Measurements from ENCODE around the gene BEX1. TPM values are rescaled to one million over a fixed set of nuclear protein-coding genes. Genes with fewer than 3 reads are reported as not detected.
"Not testable (repeated sequence)": the region's sequence is repeated elsewhere in the genome, so short reads cannot be mapped to it uniquely, and the experiment has no call there.

Gene BEX1
- total RNA-seq, 2 experiments from 2014 or later, result not detected

DNA sequence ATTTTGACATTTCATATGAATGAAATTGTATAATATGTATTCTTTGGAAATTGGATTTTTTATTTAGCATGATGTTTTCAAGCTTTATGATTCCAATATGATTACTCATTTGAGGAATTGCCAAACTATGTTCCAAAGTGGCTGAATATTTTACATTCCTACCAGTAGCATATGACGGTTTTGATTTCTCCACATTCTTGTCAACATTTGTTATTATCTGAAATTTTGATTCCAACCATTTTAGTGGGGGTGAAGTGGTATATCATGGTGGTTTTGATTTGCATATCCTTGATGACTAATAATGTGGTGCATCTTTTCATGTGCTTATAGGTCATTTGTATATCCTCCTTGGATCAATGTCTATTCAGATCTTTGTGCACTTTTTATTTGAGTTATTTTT, 2.6 kb upstream of the BEX1 start:
- ChIA-PET CTCF (no interaction called here), POLR2A (no interaction called here)
- Mint-ChIP-seq H3K36me3 (ENCODE audit: low read depth) (no peaks in the 10 kb centered on the region), H3K4me1 (ENCODE audit: low read depth) (no peaks in the 10 kb centered on the region), H3K4me3 (no peak overlapping the region), H3K27ac (no peak overlapping the region), H3K9me3 (ENCODE audit: insufficient read depth) (no peaks in the 10 kb centered on the region), H3K27me3 (ENCODE audit: low read depth) (peaks cover 2% of the 10 kb centered on the region)
- no peak for DNase-seq
- no peak for ATAC-seq

DNA sequence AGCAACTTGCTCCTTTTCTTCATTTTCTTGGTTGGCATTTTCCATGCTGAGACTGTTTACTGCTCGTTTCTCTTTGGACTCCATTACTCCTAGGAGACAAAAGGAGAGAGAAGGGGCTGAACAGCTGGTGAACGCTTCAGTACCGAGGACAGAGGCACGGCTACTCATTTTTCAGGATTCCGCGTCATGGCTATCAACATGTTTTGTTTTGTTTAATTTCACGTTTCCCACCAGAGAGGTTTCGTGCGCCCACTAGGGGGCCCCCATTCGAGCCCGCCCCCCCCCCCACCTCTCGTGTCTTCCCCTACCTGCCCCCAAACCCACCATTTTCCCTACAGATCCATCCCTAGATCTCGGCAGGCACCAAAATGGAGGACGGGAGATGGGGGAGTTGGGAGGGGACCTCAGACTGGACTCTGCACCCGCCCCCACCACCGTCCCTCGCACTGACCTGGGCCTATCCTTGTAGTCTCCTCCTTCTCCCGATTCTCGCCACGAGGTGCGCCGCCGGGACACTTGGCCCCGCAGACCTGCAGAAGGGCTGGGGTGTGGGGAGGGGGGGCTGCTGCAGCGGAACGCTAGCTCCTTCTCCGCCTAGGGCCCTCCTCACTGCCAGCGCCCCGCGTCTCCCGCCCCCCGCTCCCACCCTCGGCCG, 653 bp downstream of the BEX1 start:
- no peak for ATAC-seq
- Mint-ChIP-seq H3K36me3 (ENCODE audit: low read depth) (no peaks in the 10 kb centered on the region), H3K4me3 (no peak overlapping the region), H3K27me3 (ENCODE audit: low read depth) (peaks cover 2% of the 10 kb centered on the region), H3K9me3 (ENCODE audit: insufficient read depth) (no peaks in the 10 kb centered on the region), H3K27ac (no peak overlapping the region), H3K4me1 (ENCODE audit: low read depth) (no peaks in the 10 kb centered on the region)
- peak; percentile 20 for DNase-seq
- ChIA-PET CTCF (no interaction called here), POLR2A (no interaction called here)

DNA sequence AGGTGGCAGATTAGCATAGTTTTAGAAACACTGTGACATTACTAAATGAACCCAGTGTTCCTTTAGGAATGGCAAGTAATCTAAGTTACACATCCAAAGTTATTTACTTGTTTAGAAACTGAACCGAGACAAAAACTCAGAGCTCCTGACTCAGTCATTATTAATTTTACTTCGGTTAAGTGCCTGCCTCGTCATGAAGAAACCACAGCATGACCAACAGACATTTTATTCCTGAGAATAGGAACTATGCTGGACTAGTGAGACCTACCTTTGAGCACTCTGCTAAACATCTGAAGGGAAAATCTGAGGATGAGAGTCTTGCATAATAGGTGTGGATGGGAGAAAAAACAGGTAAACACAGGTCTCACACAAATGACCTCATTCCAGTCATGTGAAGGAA, 2.5 kb downstream of the BEX1 start:
- H3K9me3 Mint-ChIP-seq (ENCODE audit: insufficient read depth), result no peaks in the 10 kb centered on the region
- H3K36me3 Mint-ChIP-seq (ENCODE audit: low read depth), result no peaks in the 10 kb centered on the region
- ATAC-seq (no peak), DNase-seq (no peak)
- ChIA-PET CTCF (no interaction called here), POLR2A (no interaction called here)
- peaks cover 8% of the 10 kb centered on the region for H3K27me3 Mint-ChIP-seq (ENCODE audit: low read depth)
- no peak overlapping the region for H3K4me3 Mint-ChIP-seq
- H3K4me1 Mint-ChIP-seq (ENCODE audit: low read depth), result no peaks in the 10 kb centered on the region
- H3K27ac Mint-ChIP-seq, result no peak overlapping the region

DNA sequence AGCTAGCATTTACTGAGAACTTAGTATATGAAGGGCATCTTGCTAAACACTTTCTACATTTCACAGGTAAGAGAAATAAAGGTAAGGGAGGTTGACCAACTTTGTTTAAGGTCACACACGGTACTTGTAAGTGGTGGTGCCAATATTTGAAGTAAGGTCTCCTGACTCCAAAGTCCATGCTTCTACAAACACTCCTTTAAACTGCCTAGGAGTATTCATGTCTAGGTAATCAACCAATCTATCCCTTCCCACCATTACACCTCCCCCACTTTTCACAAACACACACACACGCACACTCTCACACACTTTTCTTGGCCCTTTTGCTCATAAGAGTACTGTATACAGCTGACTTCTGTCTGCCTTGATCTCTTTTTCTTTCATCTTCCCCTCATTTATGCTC, 7.1 kb downstream of the BEX1 start:
- ChIA-PET POLR2A (no interaction called here), CTCF (no interaction called here)
- ATAC-seq (no peak), DNase-seq (no peak)
- peaks cover 6% of the 10 kb centered on the region for H3K27me3 Mint-ChIP-seq (ENCODE audit: low read depth)
- no peak overlapping the region for H3K4me3 Mint-ChIP-seq
- H3K9me3 Mint-ChIP-seq (ENCODE audit: insufficient read depth), result no peaks in the 10 kb centered on the region
- H3K4me1 Mint-ChIP-seq (ENCODE audit: low read depth), result no peaks in the 10 kb centered on the region
- H3K27ac Mint-ChIP-seq, result no peak overlapping the region
- H3K36me3 Mint-ChIP-seq (ENCODE audit: low read depth), result no peaks in the 10 kb centered on the region

DNA sequence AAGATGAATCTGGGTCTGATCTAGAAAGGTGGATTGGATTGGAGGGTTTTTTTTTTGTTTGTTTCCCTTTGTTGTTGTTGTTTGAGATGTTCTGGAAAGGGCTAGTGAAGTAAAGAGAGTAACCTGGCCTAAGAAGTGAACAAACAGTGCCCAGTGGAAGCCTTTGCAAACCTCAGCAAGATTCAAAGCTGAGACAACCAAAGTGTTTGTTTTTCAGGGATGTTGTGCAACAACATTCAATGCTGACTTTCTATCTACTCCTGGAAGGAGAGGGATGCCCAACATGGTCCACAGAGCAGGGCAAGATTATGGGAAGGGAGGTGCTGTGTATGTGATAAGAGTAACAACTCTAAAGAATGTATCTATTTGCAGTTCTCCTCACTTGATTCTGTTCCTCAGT, 11.3 kb downstream of the BEX1 start:
- ATAC-seq (no peak), DNase-seq (no peak)
- Mint-ChIP-seq H3K36me3 (ENCODE audit: low read depth) (no peaks in the 10 kb centered on the region), H3K9me3 (ENCODE audit: insufficient read depth) (no peaks in the 10 kb centered on the region), H3K27ac (no peak overlapping the region), H3K4me3 (no peak overlapping the region), H3K27me3 (ENCODE audit: low read depth) (peaks cover 7% of the 10 kb centered on the region), H3K4me1 (ENCODE audit: low read depth) (no peaks in the 10 kb centered on the region)
- ChIA-PET CTCF (no interaction called here), POLR2A (no interaction called here)

DNA sequence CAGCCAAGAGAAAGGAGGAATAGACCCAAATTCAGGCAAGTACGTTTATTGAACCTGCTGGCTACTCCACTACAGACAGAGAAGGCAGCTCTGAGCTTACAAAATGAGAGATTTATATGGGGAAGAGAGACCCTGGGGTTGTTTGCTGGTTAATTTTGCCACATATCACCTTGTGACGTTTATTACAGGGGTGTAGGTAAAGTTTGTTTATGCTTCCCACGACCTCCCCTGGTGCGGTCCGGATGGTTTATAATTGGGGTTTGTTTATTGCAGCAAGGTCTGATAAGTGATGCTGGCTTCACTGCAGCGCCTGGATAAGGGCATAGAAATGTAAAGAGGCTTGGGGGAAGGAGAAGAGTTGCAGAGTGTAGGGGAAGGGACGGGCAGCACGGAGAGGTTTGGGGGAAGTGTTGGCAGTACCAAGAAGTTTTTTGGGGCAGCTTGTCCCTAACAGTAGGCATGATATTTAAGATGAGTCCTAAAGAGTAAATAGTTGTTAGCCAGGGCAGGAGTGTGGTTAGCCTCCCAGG, 12.6 kb downstream of the BEX1 start:
- DNase-seq (no peak), ATAC-seq (no peak)
- POLR2A ChIA-PET, result no interaction called here
- H3K4me1 Mint-ChIP-seq (ENCODE audit: low read depth), result no peaks in the 10 kb centered on the region
- peaks cover 3% of the 10 kb centered on the region for H3K27me3 Mint-ChIP-seq (ENCODE audit: low read depth)
- no peak overlapping the region for H3K4me3 Mint-ChIP-seq
- no peaks in the 10 kb centered on the region for H3K36me3 Mint-ChIP-seq (ENCODE audit: low read depth)
- H3K27ac Mint-ChIP-seq, result no peak overlapping the region
- H3K9me3 Mint-ChIP-seq (ENCODE audit: insufficient read depth), result no peaks in the 10 kb centered on the region
- CTCF ChIA-PET, result no interaction called here

DNA sequence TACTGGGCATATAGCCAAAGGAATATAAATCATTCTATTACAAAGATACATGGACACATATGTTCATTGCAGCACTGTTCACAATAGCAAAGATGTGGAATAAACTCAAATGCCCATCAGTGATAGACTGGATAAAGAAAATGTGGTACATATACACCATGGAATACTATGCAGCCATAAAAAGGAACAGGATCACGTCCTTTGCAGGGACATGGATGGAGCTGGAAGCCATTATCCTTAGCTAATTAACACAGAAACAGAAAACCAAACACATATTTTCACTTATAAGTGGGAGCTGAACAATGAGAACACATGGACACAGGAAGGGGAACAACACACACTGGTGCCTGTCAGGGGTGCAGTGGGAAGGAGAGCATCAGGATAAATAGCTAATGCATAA, 30.6 kb downstream of the BEX1 start:
- DNase-seq; H3K27me3 Mint-ChIP-seq (ENCODE audit: low read depth); POLR2A ChIA-PET; H3K27ac Mint-ChIP-seq; H3K9me3 Mint-ChIP-seq (ENCODE audit: insufficient read depth); ATAC-seq; CTCF ChIA-PET; H3K4me3 Mint-ChIP-seq; H3K4me1 Mint-ChIP-seq (ENCODE audit: low read depth); H3K36me3 Mint-ChIP-seq (ENCODE audit: low read depth): not testable (repeated sequence)

DNA sequence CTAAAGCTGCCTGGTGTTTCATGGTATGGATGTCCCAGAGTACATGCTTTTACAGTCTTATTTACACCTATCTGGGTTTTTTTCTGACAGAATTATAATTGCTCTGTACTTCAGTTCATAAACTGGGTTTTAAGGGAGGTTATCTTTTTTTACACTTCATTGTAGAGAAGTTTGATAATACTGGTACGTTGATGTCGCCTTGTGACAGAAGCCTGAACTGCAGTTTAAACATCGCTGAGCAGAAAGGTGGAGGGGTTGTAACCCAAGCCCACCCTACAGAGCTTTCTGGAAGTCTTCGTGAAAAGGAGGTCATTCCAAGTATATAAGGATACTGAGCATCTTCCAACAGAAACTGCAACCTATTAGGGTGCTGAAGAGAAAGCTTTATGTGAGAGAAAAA, 46.4 kb downstream of the BEX1 start:
- POLR2A ChIA-PET, result no interaction called here
- CTCF ChIA-PET, result no interaction called here
- no peak for DNase-seq
- no peak overlapping the region for H3K27ac Mint-ChIP-seq
- H3K27me3 Mint-ChIP-seq (ENCODE audit: low read depth), result no peaks in the 10 kb centered on the region
- no peak overlapping the region for H3K4me3 Mint-ChIP-seq
- H3K4me1 Mint-ChIP-seq (ENCODE audit: low read depth), result no peaks in the 10 kb centered on the region
- no peak for ATAC-seq
- H3K9me3 Mint-ChIP-seq (ENCODE audit: insufficient read depth), result no peaks in the 10 kb centered on the region
- H3K36me3 Mint-ChIP-seq (ENCODE audit: low read depth), result no peaks in the 10 kb centered on the region

DNA sequence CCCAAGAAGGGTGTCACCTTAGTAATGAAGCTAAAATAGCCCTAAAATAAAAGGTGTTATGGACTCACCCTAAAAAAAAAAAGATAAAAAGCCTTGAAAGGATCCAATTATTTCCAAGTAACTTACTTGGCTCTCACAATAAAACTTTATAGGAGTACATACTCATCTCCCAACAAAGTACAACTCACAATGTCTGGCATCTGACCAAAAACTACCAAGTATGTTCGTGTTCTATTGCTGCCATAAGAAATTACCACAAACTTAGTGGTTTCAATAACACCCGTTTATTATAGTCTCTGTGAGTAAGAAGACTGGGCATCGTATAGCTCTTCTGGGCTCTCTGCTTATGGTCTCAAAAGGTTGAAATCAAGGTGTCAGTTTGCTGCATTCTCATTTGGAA, 51.0 kb downstream of the BEX1 start:
- Mint-ChIP-seq H3K9me3 (ENCODE audit: insufficient read depth) (no peaks in the 10 kb centered on the region), H3K4me3 (no peak overlapping the region), H3K4me1 (ENCODE audit: low read depth) (no peaks in the 10 kb centered on the region), H3K27me3 (ENCODE audit: low read depth) (no peaks in the 10 kb centered on the region), H3K36me3 (ENCODE audit: low read depth) (no peaks in the 10 kb centered on the region), H3K27ac (no peak overlapping the region)
- CTCF ChIA-PET, result no interaction called here
- DNase-seq (no peak), ATAC-seq (no peak)
- POLR2A ChIA-PET, result no interaction called here

Other genes starting within 250 kb of the BEX1 start
- under 1 TPM; 0.37 TPM for gene RAB40AL, start 126.9 kb downstream of the BEX1 start, total RNA-seq
- gene NXF3, start 29.0 kb upstream of the BEX1 start, total RNA-seq, result not detected
- gene BEX4, start 150.9 kb upstream of the BEX1 start, total RNA-seq, result 1 to 10 TPM; 8.9 to 9.0 TPM
- 10 to 100 TPM; 32.4 to 35.4 TPM for gene TCEAL8, start 191.0 kb upstream of the BEX1 start, total RNA-seq
- not detected for gene TCEAL5, start 212.6 kb upstream of the BEX1 start, total RNA-seq
- gene BEX2, start 246.8 kb upstream of the BEX1 start, total RNA-seq, result 1 to 10 TPM; 4.9 to 5.3 TPM

Measured in activated CD8-positive, alpha-beta T cell treated with anti-CD3 and anti-CD28 coated beads, Interleukin-2, amount 10 ng/mL, durations not matched to agents 7 days and 5 days (primary cell).